ENCODE data around the gene PNKD. TPM values are rescaled to one million over a fixed set of nuclear protein-coding genes. Genes with fewer than 3 reads are reported as not detected.

PNKD gene
- total and polyA plus RNA-seq, 8 donors, result 17.2 to 89.1 (median 23.0) TPM

GRCh38 chr2:218278531-218279360 lies 8.4 kb downstream of the PNKD start:
- intact Hi-C loops (cut with DNase I), result loop anchor here in 1 of 3 donors (10.0 kb wide), 1 partner anchor 116 kb away; the partner anchor contains the start of gene CTDSP1
- Histone ChIP-seq H3K36me3 (peaks cover 9 to 73% (median 63%) of the 10 kb centered on the region in 3 donors), H3K4me3 (no peak overlapping the region), H3K4me1 (peaks cover 21 to 27% (median 22%) of the 10 kb centered on the region in 3 donors), H3K27ac (peak overlapping the region in 1 of 4 donors; percentile 11), H3K27me3 (no peaks in the 10 kb centered on the region), H3K9me3 (no peaks in the 10 kb centered on the region)
- 81 to 82% methylated on average over 16 of the region's 16 CpGs for WGBS, 2 donors
- FAIRE-seq (no peak), ATAC-seq (no peak), DNase-seq (peak in 1 of 6 donors; percentile 31)
- no peak for TF ChIP-seq CTCF (IDR thresholded peaks at IDR 0.05)

GRCh38 chr2:218280260-218280870 lies 10.0 kb downstream of the PNKD start:
- H3K27me3 ChIP-seq, result no peaks in the 10 kb centered on the region
- no peak overlapping the region for H3K4me3 ChIP-seq
- no peak for ATAC-seq
- intact Hi-C loops (cut with DNase I), result no loop called here
- no peak for TF ChIP-seq CTCF (IDR thresholded peaks at IDR 0.05)
- H3K9me3 ChIP-seq, result no peaks in the 10 kb centered on the region
- peaks cover 37 to 42% (median 38%) of the 10 kb centered on the region in 3 donors for H3K4me1 ChIP-seq
- WGBS, 2 donors, result 85 to 89% methylated on average over 14 of the region's 14 CpGs
- DNase-seq, result peak in 1 of 6 donors; percentile 13
- peaks cover 8 to 57% (median 47%) of the 10 kb centered on the region in 3 donors for H3K36me3 ChIP-seq
- no peak overlapping the region for H3K27ac ChIP-seq
- FAIRE-seq, result no peak

- peaks cover 48 to 53% (median 49%) of the 10 kb centered on the region in 3 donors for H3K4me1 ChIP-seq
- 19 to 22% methylated on average over 3 of the region's 3 CpGs for WGBS, 2 donors
- DNase-seq, result peak in 3 of 6 donors; percentile 66 to 78 (median 72)
- peak overlapping the region; percentile 88 to 100 (median 93) for H3K27ac ChIP-seq
- H3K36me3 ChIP-seq, result peaks cover 3 to 46% (median 37%) of the 10 kb centered on the region in 3 donors
- no peak for FAIRE-seq
- no peak overlapping the region for H3K4me3 ChIP-seq
- H3K27me3 ChIP-seq, result no peaks in the 10 kb centered on the region
- ATAC-seq, result peak; percentile 8 to 40 (median 20)
- no peaks in the 10 kb centered on the region for H3K9me3 ChIP-seq
- intact Hi-C loops (cut with DNase I), result no loop called here
- no peak for TF ChIP-seq CTCF (IDR thresholded peaks at IDR 0.05)
Measured at GRCh38 chr2:218281449-218281848, 11.1 kb downstream of the PNKD start.

GRCh38 chr2:218282173-218282991 lies 12.1 kb downstream of the PNKD start:
- H3K4me1 ChIP-seq, result peaks cover 55 to 60% (median 57%) of the 10 kb centered on the region in 3 donors
- TF ChIP-seq CTCF (IDR thresholded peaks at IDR 0.05), result no peak
- intact Hi-C loops (cut with DNase I), result no loop called here
- peak; percentile 84 to 97 (median 94) for DNase-seq
- WGBS, 2 donors, result 19% methylated on average over 17 of the region's 17 CpGs
- peak overlapping the region in 1 of 4 donors; percentile 3 for H3K4me3 ChIP-seq
- no peaks in the 10 kb centered on the region for H3K9me3 ChIP-seq
- FAIRE-seq, result no peak
- no peaks in the 10 kb centered on the region for H3K27me3 ChIP-seq
- peaks cover 3 to 37% (median 28%) of the 10 kb centered on the region in 3 donors for H3K36me3 ChIP-seq
- H3K27ac ChIP-seq, result peak overlapping the region; percentile 88 to 100 (median 93)
- ATAC-seq, result peak; percentile 59 to 74 (median 65)
